Activated T-helper 2 cell treated with anti-CD3 and anti-CD28 coated beads, Interferon-gamma antibody, Interleukin-2, Interleukin-4, amounts not matched to agents 10 μg/mL and 5 μg/mL and 100 μg/mL, durations not matched to agents 14 hours and 24 hours and 36 hours (primary cell): Measurements from ENCODE around the gene ALK. TPM values are rescaled to one million over a fixed set of nuclear protein-coding genes. Genes with fewer than 3 reads are reported as not detected.
"Not testable (repeated sequence)": the region's sequence is repeated elsewhere in the genome, so short reads cannot be mapped to it uniquely, and the experiment has no call there.

Source experiments
- DNase-seq: peaks from one replicate; pipeline ENCODE4 v3.0.0; 2021; ENCODE audit warnings: low spot score
- H3K27ac Mint-ChIP-seq: one replicate; pipeline ENCODE4 v1.8.0; 2021; ENCODE audit warnings: mixed read lengths
- H3K27me3 Mint-ChIP-seq: one replicate; pipeline ENCODE4 v1.8.0; 2021; ENCODE audit warnings: low read depth, mixed read lengths
- H3K36me3 Mint-ChIP-seq: one replicate; pipeline ENCODE4 v1.8.0; 2021; ENCODE audit warnings: low read depth, mixed read lengths
- H3K4me1 Mint-ChIP-seq: one replicate; pipeline ENCODE4 v1.8.0; 2021; ENCODE audit warnings: low read depth, mixed read lengths
- H3K4me3 Mint-ChIP-seq: one replicate; pipeline ENCODE4 v1.8.0; 2021; ENCODE audit warnings: low read depth, mild to moderate bottlenecking, moderate library complexity, mixed read lengths
- H3K9me3 Mint-ChIP-seq: one replicate; pipeline ENCODE4 v1.8.0; 2021; ENCODE audit warnings: mixed read lengths
- intact Hi-C: fragments of 100-400 bp; cut with micrococcal nuclease; formaldehyde crosslinking; loops from one replicate; pipeline ENCODE4 v1.15.1; 2023
- total RNA-seq: library from RNA; stranded (reverse); gene quantifications from 2 replicates; pipeline ENCODE4 v1.2.3, GENCODE V29; 2022

The ALK gene
- total RNA-seq, 1 donor from 2014 or later, result not detected

DNA sequence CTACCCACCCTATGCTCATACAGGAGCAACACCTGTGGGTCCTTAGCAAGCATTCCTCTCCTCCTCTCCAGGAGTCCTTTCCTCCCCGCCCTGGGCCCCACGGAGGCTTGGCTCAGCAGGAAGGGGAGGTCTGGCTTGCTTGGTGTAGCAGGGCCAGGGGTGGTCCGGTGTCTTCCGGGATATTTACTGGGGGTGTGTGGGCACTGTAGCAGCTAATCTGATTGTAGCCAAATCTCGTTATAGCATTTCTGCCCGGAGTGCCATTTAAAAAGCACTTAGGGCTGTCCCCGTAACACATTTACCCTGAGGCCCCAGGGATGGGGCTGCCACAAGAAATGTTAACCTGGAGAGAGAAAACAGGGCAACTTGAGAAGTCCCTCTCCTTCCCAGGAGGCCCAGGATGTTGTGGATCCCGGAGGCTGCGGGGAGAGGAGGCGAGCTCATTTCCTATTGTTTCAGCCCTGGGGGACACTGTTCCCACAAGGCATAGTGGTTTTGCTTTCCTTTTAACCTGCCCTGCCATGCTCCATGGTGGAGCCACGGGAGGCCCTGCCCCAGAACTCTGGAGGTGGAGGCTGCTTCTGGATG is 671.6 kb downstream of the ALK start:
- DNase-seq, result no peak
- Mint-ChIP-seq H3K4me1 (no peaks in the 10 kb centered on the region), H3K27me3 (no peaks in the 10 kb centered on the region), H3K9me3 (no peaks in the 10 kb centered on the region), H3K4me3 (no peak overlapping the region), H3K27ac (no peak overlapping the region), H3K36me3 (no peaks in the 10 kb centered on the region)
- intact Hi-C loops, result no loop called here

DNA sequence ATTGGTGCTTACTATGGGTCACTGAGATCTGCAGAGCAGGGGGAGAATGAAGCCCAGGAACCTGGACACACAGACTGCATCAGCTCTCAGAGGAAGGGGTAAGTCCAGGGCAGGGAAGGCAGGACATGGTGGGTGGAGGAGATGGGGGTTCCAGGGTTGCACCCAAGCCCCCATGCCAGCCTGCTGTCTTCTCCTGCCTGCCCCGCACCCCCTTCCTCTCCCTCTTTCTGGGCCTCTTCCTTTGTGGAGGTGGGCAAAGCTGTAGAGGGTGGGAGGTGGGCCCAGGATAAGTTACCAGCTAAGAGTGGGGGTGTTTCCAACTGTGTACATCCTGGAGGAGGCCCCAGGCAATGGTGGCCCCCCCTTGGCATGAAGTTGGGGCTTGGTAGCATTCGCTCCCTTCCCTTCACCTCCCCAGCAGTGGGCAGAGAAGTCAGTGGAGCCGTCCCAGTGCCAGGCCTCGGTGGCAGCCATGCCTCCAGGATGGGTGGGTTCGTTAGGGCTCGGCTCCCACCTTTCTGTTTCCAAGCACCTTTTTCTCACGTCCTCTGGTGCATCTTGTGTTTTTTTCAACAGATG is 674.0 kb downstream of the ALK start:
- intact Hi-C loops, result no loop called here
- no peak for DNase-seq

DNA sequence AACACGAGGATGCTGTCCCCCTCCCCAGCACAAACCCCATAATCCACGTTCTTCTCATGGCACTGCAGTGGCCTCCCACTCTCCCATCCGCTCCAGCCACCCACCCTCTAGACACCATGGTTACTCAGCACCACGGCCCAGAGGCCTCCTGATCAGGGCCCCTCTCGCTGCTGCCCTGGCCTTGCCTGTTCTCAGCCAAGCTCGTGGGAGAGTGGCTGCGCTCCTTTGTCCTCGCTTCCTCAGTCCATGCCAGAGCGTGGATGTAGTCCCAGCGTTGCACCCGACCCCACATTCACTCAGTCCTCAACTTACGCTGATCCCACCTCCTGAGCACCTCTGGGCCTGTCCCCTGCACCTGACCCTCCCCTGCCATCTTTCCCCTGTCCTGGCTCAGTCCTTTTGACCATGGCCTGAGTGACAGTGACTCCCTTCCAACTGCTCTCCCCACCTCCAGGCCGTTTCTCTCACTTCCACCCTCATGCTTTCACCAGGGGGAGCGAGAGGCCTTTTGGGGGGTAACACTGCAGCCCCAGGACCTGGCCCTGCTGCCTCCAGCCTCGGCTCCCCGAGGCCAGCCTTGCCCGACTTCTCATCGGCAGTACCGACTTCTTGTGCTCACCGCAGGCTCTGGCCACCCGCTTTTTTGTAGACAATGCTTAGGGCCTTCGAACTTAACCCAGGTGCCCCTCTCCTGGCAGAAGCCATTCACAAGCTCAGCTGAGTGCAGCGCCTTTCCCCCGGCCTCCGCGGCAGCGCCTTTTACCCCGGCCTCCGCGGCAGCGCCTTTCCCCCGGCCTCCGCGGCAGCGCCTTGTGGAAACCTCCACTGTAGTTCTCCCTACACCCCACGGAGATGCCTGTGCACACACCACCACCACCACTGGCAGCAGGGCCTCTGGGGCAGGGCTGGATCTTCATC is 674.7 kb downstream of the ALK start:
- H3K27ac Mint-ChIP-seq, result no peak overlapping the region
- H3K36me3 Mint-ChIP-seq, result no peaks in the 10 kb centered on the region
- no peak for DNase-seq
- H3K4me1 Mint-ChIP-seq, result no peaks in the 10 kb centered on the region
- intact Hi-C loops, result no loop called here
- H3K27me3 Mint-ChIP-seq, result no peaks in the 10 kb centered on the region
- no peaks in the 10 kb centered on the region for H3K9me3 Mint-ChIP-seq
- H3K4me3 Mint-ChIP-seq, result no peak overlapping the region

More for the DNA sequence above, 674.0 kb downstream of the ALK start:
- Mint-ChIP-seq H3K27ac (no peak overlapping the region), H3K4me3 (no peak overlapping the region), H3K9me3 (no peaks in the 10 kb centered on the region), H3K4me1 (no peaks in the 10 kb centered on the region), H3K27me3 (no peaks in the 10 kb centered on the region), H3K36me3 (no peaks in the 10 kb centered on the region)

DNA sequence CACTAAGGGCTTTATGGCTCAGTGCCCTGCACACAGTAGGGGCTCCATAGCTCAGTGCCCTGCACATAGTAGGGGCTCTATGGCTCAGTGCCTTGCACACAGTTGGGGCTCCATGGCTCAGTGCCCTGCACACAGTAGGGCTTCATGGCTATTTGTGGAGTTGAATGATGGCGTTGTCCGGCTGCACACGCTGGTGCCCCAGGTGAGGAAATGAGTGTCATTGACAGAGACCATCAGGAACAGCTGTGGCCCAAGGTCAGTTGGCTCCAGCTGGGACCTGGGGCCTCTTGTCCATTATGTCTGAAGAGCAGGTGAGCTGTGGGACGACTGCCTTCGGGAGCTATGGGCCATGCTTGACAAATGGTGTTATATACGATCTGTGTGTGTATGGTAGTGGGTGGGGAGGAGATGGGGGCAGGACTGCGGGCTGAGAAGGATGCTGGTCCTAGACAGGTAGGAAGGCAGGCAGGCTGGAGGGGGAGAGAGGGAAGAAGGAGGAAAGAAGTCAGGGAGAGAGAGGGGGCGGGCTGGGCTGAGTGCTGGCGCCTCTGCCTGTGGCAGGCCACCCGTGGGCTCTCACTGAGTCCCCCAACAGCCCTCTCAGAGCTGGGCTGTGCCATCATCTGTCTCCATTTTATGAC is 675.5 kb downstream of the ALK start:
- Mint-ChIP-seq H3K27ac (no peak overlapping the region), H3K9me3 (no peaks in the 10 kb centered on the region), H3K36me3 (no peaks in the 10 kb centered on the region), H3K4me1 (no peaks in the 10 kb centered on the region), H3K27me3 (no peaks in the 10 kb centered on the region), H3K4me3 (no peak overlapping the region)
- DNase-seq, result no peak
- intact Hi-C loops, result no loop called here

DNA sequence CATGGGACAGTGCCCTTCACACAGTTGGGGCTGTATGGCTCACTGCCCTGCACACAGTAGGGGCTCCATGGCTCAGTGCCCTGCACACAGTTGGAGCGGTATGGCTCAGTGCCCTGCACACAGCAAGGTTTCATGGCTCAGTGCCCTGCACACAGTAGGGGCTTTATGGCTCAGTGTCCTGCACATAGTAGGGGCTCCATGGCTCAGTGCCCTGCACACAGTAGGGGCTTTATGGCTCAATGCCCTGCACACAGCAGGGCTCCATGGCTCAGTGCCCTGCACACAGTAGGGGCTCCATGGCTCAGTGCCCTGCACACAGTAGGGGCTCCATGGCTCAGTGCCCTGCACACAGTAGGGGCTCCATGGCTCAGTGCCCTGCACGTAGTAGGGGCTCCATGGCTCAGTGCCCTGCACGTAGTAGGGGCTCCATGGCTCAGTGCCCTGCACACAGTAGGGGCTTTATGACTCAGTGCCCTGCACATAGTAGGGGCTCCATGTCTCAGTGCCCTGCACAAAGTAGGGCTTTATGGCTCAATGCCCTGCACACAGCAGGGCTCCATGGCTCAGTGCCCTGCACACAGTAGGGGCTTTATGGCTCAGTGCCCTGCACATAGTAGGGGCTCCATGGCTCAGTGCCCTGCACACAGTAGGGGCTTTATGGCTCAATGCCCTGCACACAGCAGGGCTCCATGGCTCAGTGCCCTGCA is 676.2 kb downstream of the ALK start:
- DNase-seq, H3K9me3 Mint-ChIP-seq, H3K27me3 Mint-ChIP-seq, intact Hi-C loops, H3K36me3 Mint-ChIP-seq, H3K4me3 Mint-ChIP-seq, H3K27ac Mint-ChIP-seq, H3K4me1 Mint-ChIP-seq: not testable (repeated sequence)

DNA sequence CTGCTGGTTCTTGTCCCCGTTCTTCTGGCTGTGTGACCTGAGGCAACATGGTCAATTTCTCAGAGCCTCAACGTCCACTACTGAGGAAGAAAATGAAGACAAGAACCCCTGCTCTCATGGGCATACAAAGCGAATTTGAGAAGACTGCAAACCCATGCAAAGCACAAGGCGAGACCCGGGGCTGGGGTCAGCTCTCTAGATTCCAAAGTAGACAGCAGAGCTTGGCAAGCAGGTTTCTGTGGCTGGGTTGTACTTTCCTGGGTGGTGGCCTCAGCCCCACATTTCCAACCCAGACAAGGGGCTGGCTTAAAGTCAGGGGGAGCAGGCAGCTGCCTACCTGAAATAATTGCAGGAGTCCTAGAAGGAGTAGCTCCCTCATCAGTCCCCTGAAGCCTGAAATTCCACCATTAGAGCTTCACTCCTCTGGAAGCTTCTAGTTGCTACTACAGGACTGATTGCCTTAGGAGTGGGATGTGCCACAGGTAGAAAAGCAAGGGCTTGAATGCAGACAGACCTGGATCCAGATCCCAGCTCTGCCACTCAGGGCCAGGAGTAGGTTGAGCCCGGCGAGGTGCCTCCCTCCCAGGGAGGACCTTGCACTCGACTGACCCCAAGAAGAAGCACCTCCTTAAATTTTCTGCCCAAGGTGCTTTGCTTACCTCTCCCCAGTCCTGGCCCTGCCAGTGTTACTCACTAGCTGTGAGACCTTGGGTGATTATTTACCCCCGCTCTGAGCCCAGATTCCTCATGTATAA is 678.6 kb downstream of the ALK start:
- Mint-ChIP-seq H3K27me3 (no peaks in the 10 kb centered on the region), H3K4me1 (no peaks in the 10 kb centered on the region), H3K27ac (no peak overlapping the region), H3K36me3 (no peaks in the 10 kb centered on the region), H3K4me3 (no peak overlapping the region), H3K9me3 (no peaks in the 10 kb centered on the region)
- no peak for DNase-seq
- intact Hi-C loops, result no loop called here

DNA sequence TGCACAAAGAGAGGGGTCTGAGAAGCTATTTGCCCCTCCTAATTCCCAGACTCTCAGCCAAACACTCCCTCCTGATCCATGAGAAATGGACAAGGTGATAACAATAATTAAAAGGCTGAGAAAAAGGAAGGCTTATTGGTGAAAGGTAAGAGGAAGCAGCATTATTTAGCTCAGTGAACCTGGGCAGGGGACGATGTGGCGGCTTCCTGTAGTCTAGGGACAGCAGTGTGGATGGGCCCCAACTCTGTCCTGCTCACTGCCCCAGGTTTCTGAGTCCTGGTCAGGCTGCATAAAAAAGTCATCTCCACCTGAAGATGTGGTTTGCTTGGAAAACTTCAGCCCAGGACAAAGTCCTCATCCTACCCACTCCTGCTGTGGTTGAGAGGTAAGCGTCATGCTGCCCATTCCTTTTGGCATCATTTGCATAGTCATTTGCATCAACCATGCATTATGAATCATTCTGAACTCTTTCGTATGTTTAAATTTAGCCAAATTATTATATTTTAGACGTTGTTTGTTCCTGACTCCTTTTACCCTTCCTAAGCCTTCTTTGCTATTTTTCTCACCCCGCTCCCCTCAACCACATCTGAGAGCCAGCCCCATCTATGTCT is 679.3 kb downstream of the ALK start:
- Mint-ChIP-seq H3K27me3 (peaks cover under 1% of the 10 kb centered on the region), H3K27ac (no peak overlapping the region), H3K4me1 (no peaks in the 10 kb centered on the region), H3K4me3 (no peak overlapping the region), H3K9me3 (no peaks in the 10 kb centered on the region), H3K36me3 (no peaks in the 10 kb centered on the region)
- intact Hi-C loops, result no loop called here
- DNase-seq, result no peak

DNA sequence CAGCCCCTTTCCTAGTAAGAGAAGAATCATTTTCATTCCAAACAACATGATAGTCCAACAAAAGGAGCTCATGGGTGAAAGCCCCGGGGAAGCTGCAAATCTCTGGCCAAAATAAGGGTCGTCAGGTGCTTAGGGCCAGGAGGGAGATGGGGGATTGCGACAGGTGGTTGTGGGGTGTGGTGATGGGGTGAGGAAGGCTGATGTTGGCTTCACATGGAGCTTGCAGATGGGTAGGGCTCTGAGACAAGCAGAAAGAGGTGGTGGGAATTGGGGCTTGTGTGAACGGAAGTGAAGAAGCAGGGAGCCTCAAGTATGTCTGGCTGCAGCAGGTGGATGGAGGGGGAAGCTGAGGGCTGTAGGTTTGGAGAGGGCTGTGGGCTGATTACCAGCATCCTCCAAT is 680.0 kb downstream of the ALK start:
- Mint-ChIP-seq H3K4me1 (no peaks in the 10 kb centered on the region), H3K27me3 (peaks cover 6% of the 10 kb centered on the region), H3K9me3 (no peaks in the 10 kb centered on the region), H3K27ac (no peak overlapping the region), H3K4me3 (no peak overlapping the region), H3K36me3 (no peaks in the 10 kb centered on the region)
- DNase-seq, result no peak
- intact Hi-C loops, result no loop called here

DNA sequence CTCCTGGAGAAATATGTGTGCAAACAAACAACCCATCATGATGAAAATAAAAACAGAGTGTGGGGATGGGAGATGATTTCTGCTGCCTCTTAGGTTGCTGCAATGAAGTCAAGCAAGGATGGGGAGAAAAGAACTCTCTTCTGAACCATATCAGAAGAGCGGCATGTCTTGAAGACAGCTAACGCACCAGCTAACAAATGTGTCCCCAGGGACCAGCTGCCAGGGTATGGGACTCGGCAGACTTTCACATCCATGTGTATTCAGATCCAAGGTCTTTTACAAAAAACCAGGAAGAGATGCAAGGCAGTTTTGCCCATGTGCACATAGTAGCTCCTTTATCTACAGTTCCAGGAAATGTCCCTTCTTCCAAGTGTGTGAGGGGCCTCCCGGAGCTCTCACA is 680.8 kb downstream of the ALK start:
- no peak overlapping the region for H3K27ac Mint-ChIP-seq
- peaks cover 6% of the 10 kb centered on the region for H3K27me3 Mint-ChIP-seq
- no peak for DNase-seq
- no peaks in the 10 kb centered on the region for H3K36me3 Mint-ChIP-seq
- no peaks in the 10 kb centered on the region for H3K9me3 Mint-ChIP-seq
- no peaks in the 10 kb centered on the region for H3K4me1 Mint-ChIP-seq
- no peak overlapping the region for H3K4me3 Mint-ChIP-seq
- intact Hi-C loops, result no loop called here

DNA sequence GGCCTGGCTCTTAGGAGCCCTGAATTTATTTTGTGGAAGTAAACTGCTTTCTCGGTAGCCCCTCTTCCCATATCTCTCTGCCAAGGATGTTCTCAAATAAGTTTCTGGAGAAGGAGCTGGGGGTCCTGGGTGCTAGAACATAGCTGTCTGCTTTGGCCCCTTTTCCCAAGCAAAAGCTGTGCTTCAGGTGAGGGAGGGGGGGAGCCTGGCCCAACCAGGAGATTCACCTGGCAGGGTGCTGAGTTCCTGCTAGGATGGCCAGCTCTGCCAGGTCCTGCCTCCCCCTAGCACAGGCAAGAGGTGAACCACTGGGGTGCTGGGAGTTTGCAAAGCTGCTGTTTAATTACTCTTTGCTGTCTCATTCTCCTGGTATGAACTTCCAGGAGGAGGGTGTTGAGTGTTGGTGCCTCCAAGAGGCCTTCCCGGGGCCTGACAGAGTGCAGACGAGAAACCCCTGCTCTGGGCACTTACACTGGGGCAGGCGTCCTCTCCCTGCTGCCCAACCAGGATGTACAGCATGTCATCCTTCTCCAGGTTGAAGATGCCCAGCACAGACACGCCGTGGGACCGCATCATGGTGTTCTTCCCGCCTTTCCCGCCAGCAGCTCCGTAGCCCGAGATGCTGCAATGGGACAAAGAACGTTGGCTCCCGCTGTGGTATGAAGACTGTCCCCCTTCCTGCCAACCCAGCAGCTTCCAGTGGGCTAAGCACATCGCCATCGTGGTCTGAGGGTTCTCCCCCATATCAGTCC is 682.0 kb downstream of the ALK start:
- DNase-seq, result no peak
- Mint-ChIP-seq H3K9me3 (no peaks in the 10 kb centered on the region), H3K27ac (no peak overlapping the region), H3K4me3 (no peak overlapping the region), H3K36me3 (no peaks in the 10 kb centered on the region), H3K27me3 (peaks cover 6% of the 10 kb centered on the region), H3K4me1 (no peaks in the 10 kb centered on the region)
- intact Hi-C loops, result no loop called here

DNA sequence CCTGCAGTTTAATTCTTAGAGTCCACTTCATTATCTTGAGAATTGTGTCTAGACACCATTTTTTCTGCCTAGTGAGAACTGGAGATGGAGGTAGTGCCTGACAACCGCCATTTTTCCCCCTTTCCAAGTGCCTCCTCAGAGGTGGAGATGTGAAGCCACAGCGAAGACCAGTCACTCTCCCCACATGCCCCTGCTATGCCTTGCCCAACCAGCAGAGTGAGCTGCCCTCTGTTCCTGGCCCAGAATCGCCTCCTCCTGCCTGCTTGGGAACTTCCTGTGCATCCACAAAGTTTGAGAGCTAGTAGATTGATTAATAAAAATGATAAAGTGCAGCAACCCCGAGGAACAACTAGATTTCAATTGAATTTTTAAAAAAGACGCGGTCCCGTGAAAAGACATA is 682.9 kb downstream of the ALK start:
- no peak for DNase-seq
- Mint-ChIP-seq H3K4me1 (no peaks in the 10 kb centered on the region), H3K27me3 (peaks cover 7% of the 10 kb centered on the region), H3K4me3 (no peak overlapping the region), H3K36me3 (no peaks in the 10 kb centered on the region), H3K9me3 (no peaks in the 10 kb centered on the region), H3K27ac (no peak overlapping the region)
- intact Hi-C loops, result no loop called here
